DOHH2 (cell line): ENCODE measurements around the gene KLRG1.

Source experiments
- CTCF ChIP-seq: fragments of 200-600 bp; sonication (generic); IDR thresholded peaks from one replicate; pipeline ENCODE4 v1.5.1; 2014; ENCODE audit warnings: antibody characterized with exemption, mild to moderate bottlenecking, low read depth, low read length; ENCODE audit not compliant: poor library complexity, severe bottlenecking
- EZH2phosphoT487 ChIP-seq: fragments of 200-600 bp; sonication (generic); IDR thresholded peaks from 2 replicates; pipeline ENCODE4 v1.6.1; 2017; ENCODE audit warnings: borderline replicate concordance, mild to moderate bottlenecking, antibody characterized with exemption, low read length, moderate library complexity, mixed read lengths

GRCh38 chr12:8960176-8960575, 29.2 kb upstream of the KLRG1 start:
- no peak for TF ChIP-seq CTCF
- TF ChIP-seq EZH2phosphoT487 = no peak
